H1 (cell line): ENCODE results near the gene ENTR1. TPM values are rescaled to one million over a fixed set of nuclear protein-coding genes. Genes with fewer than 3 reads are reported as not detected.

ENCODE experiments used
- CTCF ChIA-PET: fragments of 300-600 bp; sonication (Branson Sonifier 250); formaldehyde crosslinking; loops from one replicate; lab custom pipeline; 2021; ENCODE audit not compliant: partially characterized antibody; lab: Charles Lee
- POLR2A ChIA-PET: fragments of 300-600 bp; sonication (Branson Sonifier 250); formaldehyde crosslinking; loops from one replicate; lab custom pipeline; 2021; ENCODE audit warnings: inconsistent platforms; ENCODE audit not compliant: partially characterized antibody; lab: Charles Lee
- DNase-seq, 2 experiments: peaks; one replicate each; pipeline versions ENCODE4 v3.0.0 to v3.0.0-alpha.2; 2010 to 2022; ENCODE audit warnings: low spot score in 2 of 2, low read depth in 1 of 2, mixed read lengths in 1 of 2
- FAIRE-seq: peaks from 2 replicates; lab custom pipeline; 2011; peaks lifted over from hg19 to GRCh38; lab: Jason Lieb, UNC
- H2AFZ ChIP-seq: 2 replicates; pipeline ENCODE4 v1.8.1; 2012; ENCODE audit warnings: low read length, inconsistent platforms
- H2AK5ac ChIP-seq: 2 replicates; pipeline ENCODE4 v1.6.1; 2013; ENCODE audit warnings: low read depth, low read length
- H2BK120ac ChIP-seq: replicated peaks from 2 replicates; pipeline ENCODE3; 2013; ENCODE audit warnings: low read depth, low read length, inconsistent platforms
- H2BK12ac ChIP-seq: 2 replicates; pipeline ENCODE4 v1.6.1; 2013; ENCODE audit warnings: low read depth, low read length
- H2BK15ac ChIP-seq: 2 replicates; pipeline ENCODE4 v1.6.1; 2013; ENCODE audit warnings: low read length
- H2BK20ac ChIP-seq: 2 replicates; pipeline ENCODE4 v1.6.1; 2013; ENCODE audit warnings: low read length
- H2BK5ac ChIP-seq: 2 replicates; pipeline ENCODE4 v1.6.1; 2013; ENCODE audit warnings: low read depth, low read length
- H3K14ac ChIP-seq: 2 replicates; pipeline ENCODE4 v1.6.1; 2013; ENCODE audit warnings: inconsistent platforms; ENCODE audit not compliant: insufficient read length
- H3K18ac ChIP-seq: 2 replicates; pipeline ENCODE4 v1.6.1; 2013; ENCODE audit warnings: low read length; ENCODE audit errors: extremely low read depth
- H3K23ac ChIP-seq: 2 replicates; pipeline ENCODE4 v1.6.1; 2013; ENCODE audit warnings: inconsistent platforms; ENCODE audit not compliant: insufficient read length
- H3K23me2 ChIP-seq: 2 replicates; pipeline ENCODE4 v1.6.1; 2013; ENCODE audit warnings: low read depth, low read length
- H3K27ac ChIP-seq: 2 replicates; pipeline ENCODE4 v1.6.1; 2011; ENCODE audit warnings: low read depth, low read length, inconsistent platforms
- H3K27me3 ChIP-seq, 4 experiments: replicated peaks in 1 of 4; 1 replicate in 1 of 4; 2 replicates in 3 of 4; pipeline versions ENCODE4 v1.6.1 to v1.8.1; 2011 to 2013; ENCODE audit warnings: low read length in 3 of 4, mild to moderate bottlenecking in 3 of 4, inconsistent platforms in 2 of 4, mixed read lengths in 2 of 4, moderate library complexity in 1 of 4; ENCODE audit not compliant: control insufficient read depth in 3 of 4, insufficient read depth in 3 of 4; ENCODE audit errors: extremely low read depth in 1 of 4
- H3K36me3 ChIP-seq, 4 experiments: 2 replicates each; pipeline versions ENCODE4 v1.6.1 to v1.8.1; 2011 to 2013; ENCODE audit warnings: mild to moderate bottlenecking in 4 of 4, low read length in 3 of 4, moderate library complexity in 2 of 4, control low read depth in 1 of 4, inconsistent platforms in 1 of 4; ENCODE audit not compliant: insufficient read depth in 4 of 4, control insufficient read depth in 2 of 4
- H3K4ac ChIP-seq: replicated peaks from 2 replicates; pipeline ENCODE3; 2013; ENCODE audit warnings: low read length, low read depth, mixed read lengths, inconsistent platforms; ENCODE audit not compliant: insufficient read length
- H3K4me1 ChIP-seq, 4 experiments: replicated peaks in 1 of 4; 1 replicate in 1 of 4; 2 replicates in 3 of 4; pipeline versions ENCODE4 v1.6.1 to v1.8.1; 2011 to 2013; ENCODE audit warnings: low read length in 3 of 4, inconsistent platforms in 2 of 4, mixed read lengths in 1 of 4; ENCODE audit not compliant: insufficient read depth in 4 of 4, control insufficient read depth in 3 of 4
- H3K4me2 ChIP-seq, 2 experiments: 2 replicates each; pipeline versions ENCODE4 v1.6.1 to v1.8.1; 2011 to 2013; ENCODE audit warnings: low read depth in 2 of 2, low read length in 2 of 2, control low read depth in 1 of 2, inconsistent platforms in 1 of 2, mild to moderate bottlenecking in 1 of 2; ENCODE audit not compliant: insufficient read depth in 1 of 2
- H3K4me3 ChIP-seq, 4 experiments: fragments of 200-600, 300-600 bp in 1 of 4; sonication (generic), shearing (Covaris generic), sonication (Bioruptor Twin) in 1 of 4; 2 replicates each; pipeline versions ENCODE4 v1.5.1 to v1.8.1; 2011 to 2016; ENCODE audit warnings: low read length in 4 of 4, low read depth in 3 of 4, control low read depth in 2 of 4, inconsistent platforms in 2 of 4, mild to moderate bottlenecking in 2 of 4, mixed read lengths in 1 of 4, moderate library complexity in 1 of 4; ENCODE audit not compliant: insufficient read depth in 2 of 4; ENCODE audit errors: extremely low read depth in 1 of 4
- H3K56ac ChIP-seq: replicated peaks from 2 replicates; pipeline ENCODE3; 2013; ENCODE audit warnings: low read depth, mild to moderate bottlenecking, mixed read lengths, low read length, inconsistent platforms; ENCODE audit not compliant: insufficient read length
- H3K79me1 ChIP-seq: 2 replicates; pipeline ENCODE4 v1.6.1; 2013; ENCODE audit warnings: low read depth, low read length, control low read depth
- H3K79me2 ChIP-seq, 2 experiments: 2 replicates each; pipeline versions ENCODE4 v1.6.1 to v1.8.1; 2012 to 2013; ENCODE audit warnings: low read length in 2 of 2, mild to moderate bottlenecking in 2 of 2, inconsistent platforms in 1 of 2; ENCODE audit not compliant: insufficient read depth in 2 of 2, control insufficient read depth in 1 of 2
- H3K9ac ChIP-seq, 4 experiments: replicated peaks in 1 of 4; 1 replicate in 1 of 4; 2 replicates in 3 of 4; pipeline versions ENCODE4 v1.6.1 to v1.8.1; 2011 to 2013; ENCODE audit warnings: low read depth in 3 of 4, low read length in 3 of 4, control low read depth in 2 of 4, mild to moderate bottlenecking in 2 of 4, moderate library complexity in 2 of 4, inconsistent platforms in 1 of 4; ENCODE audit errors: extremely low read depth in 1 of 4
- H3K9me3 ChIP-seq, 2 experiments: 2 replicates each; pipeline versions ENCODE4 v1.6.1 to v1.8.1; 2012 to 2013; ENCODE audit warnings: mild to moderate bottlenecking in 2 of 2, moderate library complexity in 2 of 2, control low read depth in 1 of 2, inconsistent platforms in 1 of 2, low read depth in 1 of 2, low read length in 1 of 2, mixed read lengths in 1 of 2; ENCODE audit not compliant: insufficient read depth in 2 of 2
- H4K20me1 ChIP-seq, 2 experiments: replicated peaks in 1 of 2; 2 replicates each; pipeline versions ENCODE3 to v1.8.1; 2011 to 2013; ENCODE audit warnings: inconsistent platforms in 2 of 2, low read length in 2 of 2, mild to moderate bottlenecking in 1 of 2; ENCODE audit not compliant: insufficient read depth in 2 of 2, control insufficient read depth in 1 of 2
- H4K5ac ChIP-seq: 2 replicates; pipeline ENCODE4 v1.6.1; 2013; ENCODE audit warnings: low read length, low read depth, mixed read lengths, inconsistent platforms; ENCODE audit not compliant: insufficient read length
- H4K8ac ChIP-seq: 2 replicates; pipeline ENCODE4 v1.8.0; 2013; ENCODE audit warnings: mild to moderate bottlenecking, moderate library complexity, low read length, inconsistent platforms; ENCODE audit not compliant: insufficient read depth; ENCODE audit errors: extremely low read depth
- H4K91ac ChIP-seq: replicated peaks from 2 replicates; pipeline ENCODE3; 2013; ENCODE audit warnings: low read length, mixed read lengths, inconsistent platforms; ENCODE audit not compliant: insufficient read length
- ASH2L ChIP-seq: fragments of 200-600, 300-600 bp; sonication (generic); IDR thresholded peaks from one replicate; pipeline ENCODE4 v1.7.1; 2017; ENCODE audit warnings: low read length
- CEBPB ChIP-seq: IDR thresholded peaks from 2 replicates; pipeline ENCODE4 v1.6.1; 2012; ENCODE audit warnings: low read depth, low read length
- E2F6 ChIP-seq: IDR thresholded peaks from 2 replicates; pipeline ENCODE4 v1.6.1; 2012; ENCODE audit warnings: inconsistent platforms
- HDAC2 ChIP-seq, 2 experiments: fragments of 300-600 bp in 1 of 2; sonication (generic) in 1 of 2; IDR thresholded peaks; 2 replicates each; pipeline ENCODE4 v1.6.1; 2011 to 2012; ENCODE audit warnings: low read depth in 2 of 2, low read length in 2 of 2, mild to moderate bottlenecking in 2 of 2, moderate library complexity in 2 of 2, borderline replicate concordance in 1 of 2, inconsistent platforms in 1 of 2
- JUND ChIP-seq: IDR thresholded peaks from 2 replicates; pipeline ENCODE4 v1.6.1; 2011; ENCODE audit warnings: mild to moderate bottlenecking, improper control_type of control experiment, low read length
- KDM1A ChIP-seq: fragments of 200-600, 300-600 bp; sonication (generic); IDR thresholded peaks from 2 replicates; pipeline ENCODE4 v1.7.1; 2016; ENCODE audit warnings: mild to moderate bottlenecking, low read length, borderline replicate concordance
- MAFK ChIP-seq: IDR thresholded peaks from 2 replicates; pipeline ENCODE4 v1.6.1; 2012; ENCODE audit warnings: low read depth, mild to moderate bottlenecking, improper control_type of control experiment, low read length
- RBBP5 ChIP-seq: IDR thresholded peaks from 2 replicates; pipeline ENCODE4 v1.7.1; 2012; ENCODE audit warnings: low read depth, mild to moderate bottlenecking, inconsistent platforms, low read length, moderate library complexity, borderline replicate concordance
- SUZ12 ChIP-seq: fragments of 200-600 bp; sonication (generic); IDR thresholded peaks from 2 replicates; pipeline ENCODE4 v1.6.1; 2012; ENCODE audit warnings: mild to moderate bottlenecking, inconsistent platforms, low read length, moderate library complexity, mixed read lengths
- TEAD4 ChIP-seq: IDR thresholded peaks from 2 replicates; pipeline ENCODE4 v1.6.1; 2012; ENCODE audit warnings: low read depth, low read length, inconsistent platforms, mixed read lengths
- WGBS, 2 experiments: shearing (Covaris generic) in 1 of 2; methylation state at CpG; one replicate each; pipeline versions ENCODE4 v1.1.6 to v1.1.7; 2013 to 2015; ENCODE audit warnings: low lambda C conversion rate in 2 of 2, mixed read lengths in 2 of 2, inconsistent platforms in 1 of 2, low coverage in 1 of 2, missing lambda C conversion rate in 1 of 2; ENCODE audit not compliant: insufficient replicate concordance in 2 of 2, insufficient coverage in 1 of 2, insufficient read length in 1 of 2; ENCODE audit errors: extremely low coverage in 1 of 2, missing lambda C conversion rate in 1 of 2; 5-methylcytosine and 5-hydroxymethylcytosine counted together
- polyA plus RNA-seq, 7 experiments: library from polyadenylated mRNA; depleted of rRNA in 3 of 7; stranded (reverse) in 5 of 7; unstranded in 2 of 7; fragments of >200 nt in 5 of 7; fragments of 200-250 nt in 2 of 7; gene quantifications; 1 replicate in 5 of 7; 2 replicates in 1 of 7; 4 replicates in 1 of 7; pipeline versions ENCODE4 v1.2.1 to v1.2.3, GENCODE V29; 2011 to 2013; ENCODE audit warnings: missing spikeins in 2 of 7, mixed read lengths in 2 of 7
- total RNA-seq: library from RNA; stranded (reverse); fragmentation: NEBNext Ultra II Directional; extraction: Animal tissue kit (Norgen Biotek cat#: 25700); gene quantifications from 2 replicates; pipeline ENCODE4 v1.2.1, GENCODE V29; 2021

Gene ENTR1
- total and polyA plus RNA-seq, 2 of the 8 experiments (the other 6 are each of a cell fraction or from before 2014, with no cell fraction given) = 65.2 to 102 TPM

GRCh38 chr9:136395345-136396218 is 14.8 kb downstream of the ENTR1 start:
- H3K4ac ChIP-seq = no peak overlapping the region
- no peak overlapping the region for H3K23ac ChIP-seq
- H3K27ac ChIP-seq = no peak overlapping the region
- H3K23me2 ChIP-seq = peaks cover 6% of the 10 kb centered on the region; the same call in 1 of the 2 replicates
- ChIA-PET POLR2A (interaction anchor here (2.1 to 14.6 kb wide), 4 partner anchors 8 to 31 kb away, joined by 10 to 139 read pairs (median 98); partner anchors contain the start of genes CARD9, DNLZ, ENTR1 and PMPCA), CTCF (interaction anchor here (0.6 to 1.6 kb wide), 3 partner anchors 17 to 32 kb away, joined by 3 to 4 read pairs (median 4); partner anchors contain the start of genes CARD9 and DNLZ)
- no peak overlapping the region for H3K9ac ChIP-seq
- no peak overlapping the region for H2AK5ac ChIP-seq
- H2BK20ac ChIP-seq = no peak overlapping the region
- no peak overlapping the region for H4K5ac ChIP-seq
- H2BK120ac ChIP-seq = no peak overlapping the region
- H3K56ac ChIP-seq = no peak overlapping the region
- H3K4me1 ChIP-seq = peaks cover 0 to 10% (median 7%) of the 10 kb centered on the region in 4 experiments; a peak in 5 of 7 replicates
- no peak overlapping the region for H2BK5ac ChIP-seq
- peaks cover 6 to 11% of the 10 kb centered on the region in 2 experiments for H4K20me1 ChIP-seq
- FAIRE-seq (no peak), DNase-seq (no peak)
- no peak overlapping the region for H3K14ac ChIP-seq
- H3K4me2 ChIP-seq = no peak overlapping the region
- H3K27me3 ChIP-seq = no peaks in the 10 kb centered on the region
- 93% methylated on average over 21 of the region's 26 CpGs; no CpG with 5 or more reads in 1 of the 2 experiments for WGBS, 2 experiments
- H3K18ac ChIP-seq = no peak overlapping the region
- no peak overlapping the region for H4K91ac ChIP-seq
- no peak overlapping the region for H2BK15ac ChIP-seq
- H3K4me3 ChIP-seq = no peak overlapping the region
- peaks cover 0 to 26% of the 10 kb centered on the region in 2 experiments; a peak in 2 of 4 replicates for H3K79me2 ChIP-seq
- peaks cover 39 to 65% (median 60%) of the 10 kb centered on the region in 4 experiments for H3K36me3 ChIP-seq
- H3K9me3 ChIP-seq = no peaks in the 10 kb centered on the region
- H2AFZ ChIP-seq = no peak overlapping the region
- H4K8ac ChIP-seq = no peak overlapping the region
- peaks cover 10% of the 10 kb centered on the region; the same call in 1 of the 2 replicates for H3K79me1 ChIP-seq
- no peak overlapping the region for H2BK12ac ChIP-seq
- no peak for TF ChIP-seq MAFK
- no peak for TF ChIP-seq TEAD4
- TF ChIP-seq SUZ12 = no peak
- TF ChIP-seq ASH2L = no peak
- no peak for TF ChIP-seq RBBP5
- no peak for TF ChIP-seq JUND
- TF ChIP-seq KDM1A = no peak
- no peak for TF ChIP-seq HDAC2 (IDR thresholded peaks at IDR 0.05; ENCODE audit: borderline replicate concordance in 1 of 2, low read depth in 2 of 2, low read length in 2 of 2)
- no peak for TF ChIP-seq CEBPB
- no peak for TF ChIP-seq E2F6
